ENCODE measurements around the gene TTC23L.

DNA sequence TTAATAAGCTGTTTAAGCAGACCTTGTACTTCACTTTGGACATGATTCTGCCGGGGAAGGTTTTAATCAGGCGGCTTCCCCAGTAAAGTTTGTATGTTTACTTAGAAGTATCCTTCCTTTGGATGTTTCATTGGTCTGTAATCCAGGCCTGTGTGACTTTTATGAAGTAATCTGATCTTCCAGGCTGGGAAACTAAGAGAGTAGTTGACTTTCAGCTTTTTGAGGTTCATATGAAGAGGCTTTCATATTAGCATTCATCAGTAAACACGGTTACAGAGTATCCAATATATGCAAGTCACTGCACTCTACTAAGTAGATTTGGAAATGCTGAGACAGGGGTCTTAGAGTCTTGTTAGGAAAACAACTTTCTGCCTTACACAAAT, 91.5 kb downstream of the TTC23L start:
- TF ChIP-seq, protein P1, sequence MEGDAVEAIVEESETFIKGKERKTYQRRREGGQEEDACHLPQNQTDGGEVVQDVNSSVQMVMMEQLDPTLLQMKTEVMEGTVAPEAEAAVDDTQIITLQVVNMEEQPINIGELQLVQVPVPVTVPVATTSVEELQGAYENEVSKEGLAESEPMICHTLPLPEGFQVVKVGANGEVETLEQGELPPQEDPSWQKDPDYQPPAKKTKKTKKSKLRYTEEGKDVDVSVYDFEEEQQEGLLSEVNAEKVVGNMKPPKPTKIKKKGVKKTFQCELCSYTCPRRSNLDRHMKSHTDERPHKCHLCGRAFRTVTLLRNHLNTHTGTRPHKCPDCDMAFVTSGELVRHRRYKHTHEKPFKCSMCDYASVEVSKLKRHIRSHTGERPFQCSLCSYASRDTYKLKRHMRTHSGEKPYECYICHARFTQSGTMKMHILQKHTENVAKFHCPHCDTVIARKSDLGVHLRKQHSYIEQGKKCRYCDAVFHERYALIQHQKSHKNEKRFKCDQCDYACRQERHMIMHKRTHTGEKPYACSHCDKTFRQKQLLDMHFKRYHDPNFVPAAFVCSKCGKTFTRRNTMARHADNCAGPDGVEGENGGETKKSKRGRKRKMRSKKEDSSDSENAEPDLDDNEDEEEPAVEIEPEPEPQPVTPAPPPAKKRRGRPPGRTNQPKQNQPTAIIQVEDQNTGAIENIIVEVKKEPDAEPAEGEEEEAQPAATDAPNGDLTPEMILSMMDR (IDR thresholded peaks at IDR 0.05) = no peak
- no peak for TF ChIP-seq EP300 (IDR thresholded peaks at IDR 0.05)
